Aorta (tissue), 5 donors: ENCODE measurements around the gene WBP2. TPM values are rescaled to one million over a fixed set of nuclear protein-coding genes. Genes with fewer than 3 reads are reported as not detected.
A peak's percentile ranks its signal among the peaks of the same experiment; 100 is the strongest.

Experiments used
- ATAC-seq: fragments of 200-7000 bp; cut with Tn5 transposase; one replicate; pipeline ENCODE4 v1.9.1; 2022; ENCODE audit warnings: moderate library complexity; ENCODE audit not compliant: low FRiP score
- DNase-seq, 2 donors: peaks; one replicate each; pipeline ENCODE4 v3.0.0-alpha.2; 2020
- H3K27ac ChIP-seq, 2 donors: one replicate each; pipeline ENCODE4 v1.5.1; 2013; ENCODE audit warnings: low read length in 2 of 2, mild to moderate bottlenecking in 2 of 2, moderate library complexity in 2 of 2, control low read depth in 1 of 2, inconsistent platforms in 1 of 2, low read depth in 1 of 2
- H3K27me3 ChIP-seq, 2 donors: one replicate each; pipeline ENCODE4 v1.6.1; 2013; ENCODE audit warnings: control low read depth in 1 of 2, low read length in 1 of 2, mild to moderate bottlenecking in 1 of 2, moderate library complexity in 1 of 2; ENCODE audit not compliant: insufficient read depth in 2 of 2, control insufficient read depth in 1 of 2
- H3K36me3 ChIP-seq, 2 donors: one replicate each; pipeline ENCODE4 v1.6.1; 2013; ENCODE audit warnings: control low read depth in 1 of 2, low read length in 1 of 2, mild to moderate bottlenecking in 1 of 2; ENCODE audit not compliant: insufficient read depth in 2 of 2, control insufficient read depth in 1 of 2
- H3K4me1 ChIP-seq, 2 donors: one replicate each; pipeline ENCODE4 v1.6.1; 2013; ENCODE audit warnings: low read length in 2 of 2, control low read depth in 1 of 2, mild to moderate bottlenecking in 1 of 2, moderate library complexity in 1 of 2; ENCODE audit not compliant: insufficient read depth in 2 of 2, control insufficient read depth in 1 of 2
- H3K4me3 ChIP-seq, 2 donors: one replicate each; pipeline ENCODE4 v1.5.1; 2013; ENCODE audit warnings: low read length in 2 of 2, control low read depth in 1 of 2, mild to moderate bottlenecking in 1 of 2
- H3K9me3 ChIP-seq: one replicate; pipeline ENCODE4 v1.6.1; 2013; ENCODE audit warnings: mild to moderate bottlenecking, low read length; ENCODE audit not compliant: control insufficient read depth
- WGBS, 2 donors: extraction: QIAGEN DNeasy Blood & Tissue Kit; methylation state at CpG; one replicate each; pipeline ENCODE4 v1.1.7; 2013; 5-methylcytosine and 5-hydroxymethylcytosine counted together
- intact Hi-C, 2 donors: fragments of 100-400 bp; cut with DNase I; formaldehyde crosslinking; loops; one replicate each; pipeline versions ENCODE4 v1.14.2 to v1.15.0; 2022
- polyA plus RNA-seq, 2 donors: library from polyadenylated mRNA; stranded (reverse); fragments of 200-250 nt; gene quantifications; one replicate each; pipeline ENCODE4 v1.2.3, GENCODE V29; 2013
- total RNA-seq, 2 donors: library from RNA; stranded (reverse); fragmentation: NEBNext Ultra II Directional; extraction: Animal tissue kit (Norgen Biotek cat#: 25700); gene quantifications; one replicate each; pipeline ENCODE4 v1.2.1, GENCODE V29; 2021
- donor health status: healthy with polysubstance abuse.
- donor health status: Bipolar disorder and iron deficiency.
- donor health status: DM: no; HTN: no; CAD: no.
- donor health status: DM: no; HTN: no; CAD: no.
- donor health status: DM: yes; HTN: yes; CAD: no.

The WBP2 gene
- total and polyA plus RNA-seq, 4 donors: 54.6 to 123 (median 113) TPM

GRCh38 chr17:75845058-75845711 lies 9.9 kb downstream of the WBP2 start:
- 2 to 7% methylated on average over 21 of the region's 21 CpGs for WGBS, 2 donors
- Histone ChIP-seq H3K4me1 (no peaks in the 10 kb centered on the region), H3K4me3 (no peak overlapping the region), H3K36me3 (peaks cover 0 to 25% of the 10 kb centered on the region in 2 donors), H3K27ac (peak overlapping the region; percentile 10 to 49), H3K9me3 (no peaks in the 10 kb centered on the region), H3K27me3 (no peaks in the 10 kb centered on the region)
- ATAC-seq: peak; percentile 78
- DNase-seq: peak; percentile 92 to 95
- intact Hi-C loops: loop anchor here in 1 of 2 donors (5.0 to 10.0 kb wide), 2 partner anchors 47 to 50 kb away; no protein-coding TSS in a partner anchor

GRCh38 chr17:75844530-75845057 lies 10.5 kb downstream of the WBP2 start:
- WGBS, 2 donors: 38 to 42% methylated on average over 13 to 14 of the region's 14 CpGs
- Histone ChIP-seq H3K27me3 (no peaks in the 10 kb centered on the region), H3K4me1 (no peaks in the 10 kb centered on the region), H3K4me3 (no peak overlapping the region), H3K36me3 (peaks cover 0 to 21% of the 10 kb centered on the region in 2 donors), H3K27ac (peak overlapping the region; percentile 10 to 49), H3K9me3 (no peaks in the 10 kb centered on the region)
- DNase-seq (no peak), ATAC-seq (peak; percentile 27)
- intact Hi-C loops: loop anchor here in 1 of 2 donors (5.0 to 10.0 kb wide), 2 partner anchors 48 to 50 kb away; no protein-coding TSS in a partner anchor

- no peak within 1 kb of the TSS for H3K4me3 ChIP-seq
- DNase-seq (no peak), ATAC-seq (peak; percentile 6)
- H3K9me3 ChIP-seq: no peaks in the 10 kb centered on the region
- intact Hi-C loops: loop anchor here in 1 of 2 donors (10.0 kb wide), 1 partner anchor 49 kb away; no protein-coding TSS in a partner anchor
- no peaks in the 10 kb centered on the region for H3K4me1 ChIP-seq
- peak within 1 kb of the TSS; percentile 10 to 49 for H3K27ac ChIP-seq
- peaks cover 0 to 16% of the 10 kb centered on the region in 2 donors for H3K36me3 ChIP-seq
- no peaks in the 10 kb centered on the region for H3K27me3 ChIP-seq
- WGBS, 2 donors: 76% methylated on average over 31 to 35 of the region's 35 CpGs
Measured at GRCh38 chr17:75843577-75844529, 11.3 kb downstream of the WBP2 start, which contains the start of gene UNC13D. TSS of gene UNC13D (minus strand) at chr17:75844404. CDS start at chr17:75844337, 67 bp downstream.

GRCh38 chr17:75842963-75843576 lies 12.1 kb downstream of the WBP2 start:
- intact Hi-C loops: loop anchor here in 1 of 2 donors (10.0 kb wide), 1 partner anchor 48 kb away; no protein-coding TSS in a partner anchor
- Histone ChIP-seq H3K4me3 (no peak overlapping the region), H3K4me1 (no peaks in the 10 kb centered on the region), H3K27me3 (no peaks in the 10 kb centered on the region), H3K9me3 (no peaks in the 10 kb centered on the region), H3K36me3 (peaks cover 0 to 13% of the 10 kb centered on the region in 2 donors), H3K27ac (no peak overlapping the region)
- DNase-seq (no peak), ATAC-seq (no peak)
- WGBS, 2 donors: 87 to 88% methylated on average over 20 to 22 of the region's 22 CpGs

GRCh38 chr17:75842411-75842810 lies 12.7 kb downstream of the WBP2 start:
- Histone ChIP-seq H3K27me3 (no peaks in the 10 kb centered on the region), H3K4me1 (no peaks in the 10 kb centered on the region), H3K9me3 (no peaks in the 10 kb centered on the region), H3K4me3 (no peak overlapping the region), H3K36me3 (peaks cover 0 to 7% of the 10 kb centered on the region in 2 donors), H3K27ac (no peak overlapping the region)
- intact Hi-C loops: loop anchor here in 1 of 2 donors (10.0 kb wide), 1 partner anchor 48 kb away; no protein-coding TSS in a partner anchor
- no peak for ATAC-seq
- 88% methylated on average over 18 of the region's 18 CpGs for WGBS, 2 donors
- no peak for DNase-seq

- Histone ChIP-seq H3K27me3 (no peaks in the 10 kb centered on the region), H3K4me1 (no peaks in the 10 kb centered on the region), H3K36me3 (no peaks in the 10 kb centered on the region), H3K9me3 (no peaks in the 10 kb centered on the region), H3K4me3 (no peak overlapping the region), H3K27ac (no peak overlapping the region)
- DNase-seq (no peak), ATAC-seq (no peak)
- intact Hi-C loops: loop anchor here in 1 of 2 donors (10.0 kb wide), 1 partner anchor 46 kb away; no protein-coding TSS in a partner anchor
- 78 to 81% methylated on average over 7 of the region's 7 CpGs for WGBS, 2 donors
Measured at GRCh38 chr17:75840799-75841164, 14.4 kb downstream of the WBP2 start.

- Histone ChIP-seq H3K4me1 (no peaks in the 10 kb centered on the region), H3K27ac (no peak overlapping the region), H3K4me3 (no peak overlapping the region), H3K36me3 (no peaks in the 10 kb centered on the region), H3K9me3 (no peaks in the 10 kb centered on the region), H3K27me3 (no peaks in the 10 kb centered on the region)
- ATAC-seq (no peak), DNase-seq (peak in 1 of 2 donors; percentile 72)
- intact Hi-C loops: loop anchor here in 1 of 2 donors (10.0 kb wide), 1 partner anchor 45 kb away; no protein-coding TSS in a partner anchor
- 93 to 94% methylated on average over 36 of the region's 36 CpGs for WGBS, 2 donors
Measured at GRCh38 chr17:75839942-75840798, 15.0 kb downstream of the WBP2 start.
